HepG2 (cell line): ENCODE data around the gene NT5DC1. TPM values are rescaled to one million over a fixed set of nuclear protein-coding genes. Genes with fewer than 3 reads are reported as not detected.

Experiments used
- ATAC-seq: fragments of 200-7000 bp; cut with Tn5 transposase; 3 replicates; pipeline ENCODE4 v1.9.1; 2020; ENCODE audit warnings: mild to moderate bottlenecking, moderate library complexity
- BruUV-seq: library from RNA; stranded (reverse); fragments of 400-500 nt; replicated peaks from 2 replicates; lab custom pipeline; 2021; lab: Mats Ljungman, UMichigan
- CTCF ChIA-PET: fragments of 300-600 bp; formaldehyde crosslinking; extraction: SDS; loops from one replicate; lab custom pipeline; 2021; ENCODE audit warnings: low total read pairs, inconsistent platforms, low intra/inter-chr PET ratio; lab: Yijun Ruan, JAX
- POLR2A ChIA-PET: fragments of 350-600 bp; sonication (Branson Sonifier 250); formaldehyde crosslinking; loops from one replicate; lab custom pipeline; 2020; ENCODE audit warnings: antibody characterized with exemption, inconsistent platforms; lab: Yijun Ruan, JAX
- DNase-seq: peaks from one replicate; pipeline ENCODE4 v3.0.0-alpha.2; 2015; ENCODE audit warnings: low spot score
- FAIRE-seq: peaks from 3 replicates; lab custom pipeline; 2011; peaks lifted over from hg19 to GRCh38; lab: Jason Lieb, UNC
- H2AFZ ChIP-seq: one replicate; pipeline ENCODE4 v1.6.1; 2011; ENCODE audit warnings: low read length, inconsistent platforms
- H3K27ac ChIP-seq: fragments of 300-600 bp; 3 replicates; pipeline ENCODE4 v1.8.0; 2011; ENCODE audit warnings: mixed run types, mild to moderate bottlenecking, mixed read lengths, low read length, inconsistent platforms; ENCODE audit not compliant: insufficient read depth; ENCODE audit errors: extremely low read length
- H3K27me3 ChIP-seq, 2 experiments: fragments of 200-600 bp in 1 of 2; 2 replicates in 1 of 2; 3 replicates in 1 of 2; pipeline versions ENCODE4 v1.6.0 to v1.8.0; 2011; ENCODE audit warnings: low read length in 2 of 2, mild to moderate bottlenecking in 2 of 2, moderate library complexity in 2 of 2, inconsistent platforms in 1 of 2; ENCODE audit not compliant: insufficient read depth in 2 of 2, control insufficient read depth in 1 of 2
- H3K36me3 ChIP-seq, 2 experiments: fragments of 200-600 bp in 1 of 2; replicated peaks in 1 of 2; 2 replicates in 1 of 2; 3 replicates in 1 of 2; pipeline versions ENCODE4 v1.5.1 to v1.8.0; 2011; ENCODE audit warnings: low read length in 2 of 2, inconsistent platforms in 1 of 2; ENCODE audit not compliant: insufficient read depth in 2 of 2, control insufficient read depth in 1 of 2
- H3K4me1 ChIP-seq: 2 replicates; pipeline ENCODE4 v1.5.1; 2012; ENCODE audit warnings: low read length, inconsistent platforms; ENCODE audit not compliant: insufficient read depth
- H3K4me2 ChIP-seq: 2 replicates; pipeline ENCODE4 v1.6.0; 2011; ENCODE audit warnings: low read depth, low read length, inconsistent platforms
- H3K4me3 ChIP-seq, 3 experiments: fragments of 200-600 bp in 1 of 3; sonication (generic), shearing (Covaris generic) in 1 of 3; replicated peaks in 1 of 3; 2 replicates each; pipeline ENCODE4 v1.5.1; 2011 to 2016; ENCODE audit warnings: low read length in 3 of 3, inconsistent platforms in 2 of 3, low read depth in 2 of 3, mild to moderate bottlenecking in 2 of 3, control low read depth in 1 of 3, mixed read lengths in 1 of 3; ENCODE audit not compliant: insufficient read depth in 1 of 3
- H3K79me2 ChIP-seq: one replicate; pipeline ENCODE4 v1.6.1; 2011; ENCODE audit warnings: low read length, inconsistent platforms; ENCODE audit not compliant: insufficient read depth
- H3K9ac ChIP-seq: 2 replicates; pipeline ENCODE4 v1.6.0; 2011; ENCODE audit warnings: mild to moderate bottlenecking, low read depth, low read length, inconsistent platforms; ENCODE audit not compliant: insufficient read depth
- H3K9me3 ChIP-seq: 2 replicates; pipeline ENCODE4 v1.5.1; 2012; ENCODE audit warnings: mild to moderate bottlenecking, low read length
- H4K20me1 ChIP-seq: 2 replicates; pipeline ENCODE4 v1.6.0; 2011; ENCODE audit warnings: inconsistent platforms, mild to moderate bottlenecking, low read length, moderate library complexity; ENCODE audit not compliant: insufficient read depth
- ADNP ChIP-seq: sonication (generic); formaldehyde crosslinking; IDR thresholded peaks from 2 replicates; pipeline ENCODE4 v1.4.0; 2020; ENCODE audit warnings: missing genetic modification reagents
- ARNTL ChIP-seq: sonication (generic); formaldehyde crosslinking; IDR thresholded peaks from 2 replicates; pipeline ENCODE4 v1.4.0; 2020; ENCODE audit warnings: mild to moderate bottlenecking, missing genetic modification reagents
- BORCS8-MEF2B ChIP-seq: sonication (generic); formaldehyde crosslinking; IDR thresholded peaks from 2 replicates; pipeline ENCODE4 v1.8.0; 2022; ENCODE audit warnings: mild to moderate bottlenecking, missing genetic modification reagents
- FOXK1 ChIP-seq: sonication (generic); formaldehyde crosslinking; IDR thresholded peaks from 2 replicates; pipeline ENCODE4 v1.4.0; 2020; ENCODE audit warnings: low read depth, missing genetic modification reagents, borderline replicate concordance
- HNRNPUL1 ChIP-seq: fragments of 200-400 bp; formaldehyde crosslinking; IDR thresholded peaks from 2 replicates; pipeline ENCODE4 v1.6.1; 2017; ENCODE audit warnings: low read depth, mild to moderate bottlenecking, low read length, moderate library complexity
- KLF15 ChIP-seq: sonication (generic); formaldehyde crosslinking; IDR thresholded peaks from 2 replicates; pipeline ENCODE4 v1.8.1; 2023; ENCODE audit warnings: borderline replicate concordance, mild to moderate bottlenecking, inconsistent platforms, missing genetic modification reagents, mixed read lengths
- KLF6 ChIP-seq: IDR thresholded peaks from 2 replicates; pipeline ENCODE4 v1.8.0; 2016; ENCODE audit warnings: missing biosample characterization, missing genetic modification reagents
- MEIS2 ChIP-seq: sonication (generic); formaldehyde crosslinking; IDR thresholded peaks from 2 replicates; pipeline ENCODE4 v1.9.0; 2021; ENCODE audit warnings: mild to moderate bottlenecking, missing genetic modification reagents
- PAX8 ChIP-seq: sonication (generic); formaldehyde crosslinking; IDR thresholded peaks from 2 replicates; pipeline ENCODE4 v1.8.0; 2022; ENCODE audit warnings: mild to moderate bottlenecking, missing genetic modification reagents, borderline replicate concordance
- PHF21A ChIP-seq: sonication (generic); formaldehyde crosslinking; IDR thresholded peaks from 2 replicates; pipeline ENCODE4 v1.5.0; 2020; ENCODE audit warnings: mild to moderate bottlenecking, missing genetic modification reagents
- TBP ChIP-seq: sonication (generic); formaldehyde crosslinking; IDR thresholded peaks from 2 replicates; pipeline ENCODE4 v1.5.0; 2020; ENCODE audit warnings: missing genetic modification reagents
- ZBTB1 ChIP-seq: sonication (generic); formaldehyde crosslinking; IDR thresholded peaks from 2 replicates; pipeline ENCODE4 v1.4.0; 2020; ENCODE audit warnings: missing genetic modification reagents, borderline replicate concordance
- ZNF350 ChIP-seq: sonication (generic); formaldehyde crosslinking; IDR thresholded peaks from 2 replicates; pipeline ENCODE4 v1.4.0; 2020; ENCODE audit warnings: mild to moderate bottlenecking, low read depth, missing genetic modification reagents, borderline replicate concordance
- ZNF484 ChIP-seq: sonication (generic); formaldehyde crosslinking; IDR thresholded peaks from 2 replicates; pipeline ENCODE4 v1.5.1; 2020; ENCODE audit warnings: mild to moderate bottlenecking, low read depth, missing genetic modification reagents, borderline replicate concordance
- ZNF550 ChIP-seq: sonication (generic); formaldehyde crosslinking; IDR thresholded peaks from 2 replicates; pipeline ENCODE4 v1.4.0; 2020; ENCODE audit warnings: mild to moderate bottlenecking, missing genetic modification reagents, borderline replicate concordance
- WGBS: methylation state at CpG from one replicate; pipeline ENCODE4 v1.1.6; 2017; ENCODE audit warnings: low lambda C conversion rate; 5-methylcytosine and 5-hydroxymethylcytosine counted together
- in situ Hi-C: cut with HindIII; loops from 2 replicates; pipeline ENCODE4 v1.10.0; 2017; ENCODE audit warnings: low pct_unique_long_range_greater_than_20kb; ENCODE audit not compliant: extremely low pct_ligation_motif_present
- intact Hi-C: fragments of 100-400 bp; cut with micrococcal nuclease; formaldehyde crosslinking; loops from one replicate; pipeline ENCODE4 v1.10.0; 2022; ENCODE audit not compliant: unreplicated experiment
- polyA plus RNA-seq, 8 experiments: library from polyadenylated mRNA; depleted of rRNA in 3 of 8; stranded (reverse) in 7 of 8; unstranded in 1 of 8; fragments of >200 nt; fragmentation: Illumina TruSeq in 4 of 8; extraction: Trizol in 4 of 8; gene quantifications; 2 replicates each; pipeline versions ENCODE4 v1.2.1 to v1.2.3, GENCODE V29; 2011 to 2016; ENCODE audit warnings: low read depth in 4 of 8, missing spikeins in 1 of 8, mixed read lengths in 1 of 8; ENCODE audit not compliant: insufficient read depth in 1 of 8
- total RNA-seq, 5 experiments: library from RNA; depleted of rRNA; stranded (reverse); fragments of >200 nt; fragmentation: Illumina TruSeq; extraction: Trizol; gene quantifications; 2 replicates each; pipeline ENCODE4 v1.2.3, GENCODE V29; 2016; ENCODE audit warnings: low read depth in 1 of 5
- TF ChIP-seq, protein P1 (sequence below): sonication (generic); formaldehyde crosslinking; IDR thresholded peaks from 2 replicates; pipeline ENCODE4 v1.5.0; 2020; ENCODE audit warnings: mild to moderate bottlenecking, missing genetic modification reagents
- TF ChIP-seq, protein P2 (sequence below): sonication (generic); formaldehyde crosslinking; IDR thresholded peaks from 2 replicates; pipeline ENCODE4 v1.5.1; 2020; ENCODE audit warnings: mild to moderate bottlenecking, missing genetic modification reagents, borderline replicate concordance

Gene NT5DC1
- total and polyA plus RNA-seq, 2 of the 13 experiments (the other 11 are each of a cell fraction or from before 2014, with no cell fraction given), result 27.0 to 56.1 TPM

DNA sequence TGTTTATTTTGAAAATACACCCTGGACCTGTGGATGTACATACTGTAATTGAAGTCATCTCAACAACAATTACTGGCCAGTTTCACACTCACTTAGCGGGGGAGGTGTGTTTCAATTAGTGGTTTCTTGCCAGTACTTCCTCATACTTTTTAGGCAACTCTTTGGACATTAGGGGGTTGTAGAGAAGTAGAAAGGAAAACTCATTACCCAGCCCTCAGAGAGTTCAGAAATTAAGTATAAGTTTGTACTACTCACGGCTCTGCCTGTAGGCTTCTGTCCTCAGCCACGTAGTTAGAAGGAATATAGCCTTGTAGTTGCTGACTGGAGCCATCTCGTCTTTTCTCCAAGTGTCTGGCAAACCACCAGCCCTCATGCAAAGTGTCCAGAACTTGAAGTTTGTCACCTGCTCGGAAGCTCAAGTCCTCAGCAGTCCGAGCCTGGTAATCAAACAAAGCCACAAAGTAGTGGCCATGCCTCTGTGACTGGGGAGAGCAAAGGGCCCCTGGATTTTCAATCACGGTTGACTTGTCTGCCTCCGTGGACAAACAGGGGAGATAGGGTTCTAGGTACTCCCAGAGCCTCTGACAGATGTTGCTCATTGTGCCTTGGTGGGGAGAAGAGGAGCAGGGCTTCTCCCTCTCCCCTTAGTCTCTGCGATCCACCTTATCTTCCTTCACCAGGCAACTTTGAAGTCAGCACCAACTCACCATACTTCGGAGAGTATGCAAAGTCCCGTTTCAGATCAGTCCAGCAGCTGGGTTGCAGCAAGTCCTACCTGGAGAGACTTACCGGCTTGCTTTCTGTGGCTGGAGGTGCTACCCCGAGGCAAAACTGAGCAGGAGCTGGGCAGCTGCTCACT lies 40.7 kb upstream of the NT5DC1 start (continued):
- TF ChIP-seq, protein P1, sequence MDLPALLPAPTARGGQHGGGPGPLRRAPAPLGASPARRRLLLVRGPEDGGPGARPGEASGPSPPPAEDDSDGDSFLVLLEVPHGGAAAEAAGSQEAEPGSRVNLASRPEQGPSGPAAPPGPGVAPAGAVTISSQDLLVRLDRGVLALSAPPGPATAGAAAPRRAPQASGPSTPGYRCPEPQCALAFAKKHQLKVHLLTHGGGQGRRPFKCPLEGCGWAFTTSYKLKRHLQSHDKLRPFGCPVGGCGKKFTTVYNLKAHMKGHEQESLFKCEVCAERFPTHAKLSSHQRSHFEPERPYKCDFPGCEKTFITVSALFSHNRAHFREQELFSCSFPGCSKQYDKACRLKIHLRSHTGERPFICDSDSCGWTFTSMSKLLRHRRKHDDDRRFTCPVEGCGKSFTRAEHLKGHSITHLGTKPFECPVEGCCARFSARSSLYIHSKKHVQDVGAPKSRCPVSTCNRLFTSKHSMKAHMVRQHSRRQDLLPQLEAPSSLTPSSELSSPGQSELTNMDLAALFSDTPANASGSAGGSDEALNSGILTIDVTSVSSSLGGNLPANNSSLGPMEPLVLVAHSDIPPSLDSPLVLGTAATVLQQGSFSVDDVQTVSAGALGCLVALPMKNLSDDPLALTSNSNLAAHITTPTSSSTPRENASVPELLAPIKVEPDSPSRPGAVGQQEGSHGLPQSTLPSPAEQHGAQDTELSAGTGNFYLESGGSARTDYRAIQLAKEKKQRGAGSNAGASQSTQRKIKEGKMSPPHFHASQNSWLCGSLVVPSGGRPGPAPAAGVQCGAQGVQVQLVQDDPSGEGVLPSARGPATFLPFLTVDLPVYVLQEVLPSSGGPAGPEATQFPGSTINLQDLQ (CRISPR knock-in tag), result no peak
- TF ChIP-seq PAX8, result peak; percentile 61; the same call in 1 of the 2 replicates
- TF ChIP-seq ZNF350 (CRISPR knock-in tag), result peak; percentile 12; the same call in 1 of the 2 replicates
- no peak for TF ChIP-seq KLF15 (CRISPR knock-in tag)
- no peak for TF ChIP-seq KLF6 (CRISPR knock-in tag)
- TF ChIP-seq, all 625 proteins: peak for 82

DNA sequence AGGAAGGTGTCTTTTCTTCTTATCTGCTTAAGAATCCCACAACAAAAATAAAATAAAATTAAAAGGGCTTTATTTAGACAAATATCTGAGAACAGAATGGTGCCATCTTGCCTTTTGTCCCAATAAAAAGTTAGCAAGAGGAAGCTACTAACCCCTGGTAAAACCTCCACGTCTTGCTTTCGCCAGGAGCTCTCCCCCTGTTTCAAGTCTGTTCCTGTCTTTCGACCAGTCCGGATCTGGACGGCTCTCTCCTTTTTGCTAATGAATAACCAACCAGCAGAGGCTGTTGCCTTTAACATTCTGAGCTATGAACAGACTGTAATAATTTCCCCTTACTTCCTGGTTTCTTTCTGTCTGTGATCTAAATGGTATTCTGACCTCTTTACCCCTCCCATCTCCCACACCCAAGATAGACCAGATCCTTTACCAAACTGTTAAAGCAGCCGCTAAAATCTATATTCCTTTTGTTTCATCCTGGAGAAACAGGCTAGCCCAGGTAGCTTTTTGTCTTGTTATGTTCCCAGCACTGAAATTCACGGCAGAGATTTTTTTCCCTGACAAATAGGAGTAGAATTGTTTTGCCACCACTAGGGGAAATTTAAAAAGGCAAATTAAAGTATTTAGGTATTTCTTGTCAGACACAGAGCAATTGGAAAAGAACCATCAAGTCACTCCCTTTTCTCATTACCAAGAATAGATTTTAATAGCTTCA lies 39.9 kb upstream of the NT5DC1 start, which contains the start of gene FRK:
Gene FRK (minus strand): TSS at position 320 of the 712 bp plus-strand sequence. CDS start 580 bp downstream, outside the sequence.
- in situ Hi-C loops (no loop called here), intact Hi-C loops (loop anchor here (1.0 kb wide), 3 partner anchors 11 to 49 kb away; no protein-coding TSS in a partner anchor)
- TSS peak; percentile 64 for BruUV-seq
- POLR2A ChIA-PET, result interaction anchor here (0.6 to 2.7 kb wide), 17 partner anchors 9 to 219 kb away, joined by 3 to 51 read pairs (median 4); partner anchors contain the start of genes NT5DC1 and TSPYL1
- peak; percentile 97 for ATAC-seq
- H3K4me3 ChIP-seq, result peak within 1 kb of the TSS; percentile 74 to 90 (median 88)
- peak; percentile 82 for FAIRE-seq
- peak within 1 kb of the TSS; percentile 87 for H3K27ac ChIP-seq
- H3K4me2 ChIP-seq, result peak within 1 kb of the TSS; percentile 87
- peak within 1 kb of the TSS; percentile 97 for H2AFZ ChIP-seq
- H3K9me3 ChIP-seq, result no peaks in the 10 kb centered on the region
- no peaks in the 10 kb centered on the region for H3K36me3 ChIP-seq
- H3K9ac ChIP-seq, result peak within 1 kb of the TSS; percentile 85
- H3K27me3 ChIP-seq, result no peaks in the 10 kb centered on the region; a peak in 1 of 5 replicates
- DNase-seq, result peak; percentile 93
- H3K4me1 ChIP-seq, result peaks cover 37% of the 10 kb centered on the region
- H4K20me1 ChIP-seq, result peaks cover 5% of the 10 kb centered on the region; the same call in 1 of the 2 replicates
- peaks cover 43% of the 10 kb centered on the region for H3K79me2 ChIP-seq
- 1% methylated on average over 7 of the region's 7 CpGs for WGBS
- CTCF ChIA-PET, result interaction anchor here (1.2 kb wide), 1 partner anchor 50 kb away, joined by 3 read pairs; no protein-coding TSS in a partner anchor
- TF ChIP-seq ZNF550 (CRISPR knock-in tag) (no peak), TBP (CRISPR knock-in tag) (no peak), HNRNPUL1 (no peak), MEIS2 (CRISPR knock-in tag) (no peak), PHF21A (CRISPR knock-in tag) (peak; percentile 56), ARNTL (CRISPR knock-in tag) (no peak), FOXK1 (CRISPR knock-in tag) (no peak), BORCS8-MEF2B (CRISPR knock-in tag) (no peak), ADNP (CRISPR knock-in tag) (no peak), ZNF484 (no peak), ZBTB1 (CRISPR knock-in tag) (no peak)
- TF ChIP-seq, protein P2, sequence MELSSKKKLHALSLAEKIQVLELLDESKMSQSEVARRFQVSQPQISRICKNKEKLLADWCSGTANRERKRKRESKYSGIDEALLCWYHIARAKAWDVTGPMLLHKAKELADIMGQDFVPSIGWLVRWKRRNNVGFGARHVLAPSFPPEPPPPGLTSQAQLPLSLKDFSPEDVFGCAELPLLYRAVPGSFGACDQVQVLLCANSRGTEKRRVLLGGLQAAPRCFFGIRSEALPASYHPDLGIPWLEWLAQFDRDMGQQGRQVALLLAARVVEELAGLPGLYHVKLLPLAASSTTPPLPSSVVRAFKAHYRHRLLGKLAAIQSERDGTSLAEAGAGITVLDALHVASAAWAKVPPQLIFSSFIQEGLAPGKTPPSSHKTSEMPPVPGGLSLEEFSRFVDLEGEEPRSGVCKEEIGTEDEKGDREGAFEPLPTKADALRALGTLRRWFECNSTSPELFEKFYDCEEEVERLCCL (CRISPR knock-in tag), result no peak
